IPS-NIHi7 (cell line): ENCODE measurements around the gene EZH2.

Source experiments
- DNase-seq: peaks from one replicate; pipeline ENCODE4 v3.0.0; 2012; ENCODE audit warnings: mixed read lengths; ENCODE audit errors: extremely low spot score

Gene EZH2

GRCh38 chr7:148770004-148770403 is 114.1 kb downstream of the EZH2 start:
- DNase-seq, result no peak

- DNase-seq, result no peak
Observed at GRCh38 chr7:148763622-148764021, 120.5 kb downstream of the EZH2 start.

DNA sequence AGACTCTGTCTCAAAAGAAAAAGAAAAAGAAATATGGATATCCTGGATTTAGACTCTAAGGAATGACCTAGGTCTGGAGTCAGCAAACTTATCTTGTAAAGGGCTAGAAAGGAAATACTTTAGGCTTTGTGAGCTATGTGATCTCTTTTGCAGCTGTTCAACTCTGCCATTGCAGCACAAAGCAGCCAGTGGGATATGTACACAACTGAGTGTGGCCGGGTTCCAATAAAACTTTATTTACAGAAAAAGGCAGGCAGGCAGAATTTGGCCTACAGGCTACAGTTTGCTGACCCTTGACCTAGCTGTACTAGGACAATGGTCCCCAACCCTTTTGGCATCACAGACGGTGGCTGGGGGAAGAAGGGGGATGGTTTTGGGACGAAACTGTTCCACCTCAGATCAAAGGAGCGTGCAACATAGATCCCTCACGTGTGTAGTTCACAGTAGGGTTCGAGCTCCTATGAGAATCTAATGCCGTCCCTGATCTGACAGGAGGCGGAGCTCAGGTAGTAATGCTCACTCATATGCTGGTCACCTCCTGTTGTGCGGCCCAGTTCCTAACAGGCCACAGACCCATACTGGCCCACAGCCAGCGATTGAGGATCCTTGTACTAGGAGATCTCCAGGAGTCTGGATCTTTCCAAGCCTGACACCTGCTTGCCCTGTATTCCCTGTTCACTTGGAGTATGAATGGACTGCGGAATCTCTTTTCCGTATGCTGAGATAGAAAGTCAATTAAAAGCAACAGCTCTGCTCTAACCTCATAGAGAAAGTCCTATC is 122.4 kb downstream of the EZH2 start:
- no peak for DNase-seq
